ENCODE measurements around the gene EP300. TPM values are rescaled to one million over a fixed set of nuclear protein-coding genes. Genes with fewer than 3 reads are reported as not detected.
"Not testable (repeated sequence)": the region's sequence is repeated elsewhere in the genome, so short reads cannot be mapped to it uniquely, and the experiment has no call there.

EP300 gene
- total RNA-seq: 30.5 TPM
- long read RNA-seq, partial matches to known transcripts: 6 of 8 reads
- long read RNA-seq, other reads (novel, unspliced or antisense): 2 of 8 reads

GRCh38 chr22:41092023-41092817 lies at the start of gene EP300:
Gene EP300, plus strand, starts transcription at chr22:41092592. Its CDS starts 413 bp downstream, at chr22:41093005.
- ATAC-seq: peak; percentile 55
- intact Hi-C loops (cut with micrococcal nuclease): no loop called here
- DNase-seq: peak; percentile 89

- ATAC-seq (no peak), DNase-seq (no peak)
- intact Hi-C loops (cut with micrococcal nuclease): no loop called here
Measured at GRCh38 chr22:41043722-41044121, 48.7 kb upstream of the EP300 start.

GRCh38 chr22:41045575-41045974 lies 46.8 kb upstream of the EP300 start:
- intact Hi-C loops (cut with micrococcal nuclease); DNase-seq; ATAC-seq: not testable (repeated sequence)

DNA sequence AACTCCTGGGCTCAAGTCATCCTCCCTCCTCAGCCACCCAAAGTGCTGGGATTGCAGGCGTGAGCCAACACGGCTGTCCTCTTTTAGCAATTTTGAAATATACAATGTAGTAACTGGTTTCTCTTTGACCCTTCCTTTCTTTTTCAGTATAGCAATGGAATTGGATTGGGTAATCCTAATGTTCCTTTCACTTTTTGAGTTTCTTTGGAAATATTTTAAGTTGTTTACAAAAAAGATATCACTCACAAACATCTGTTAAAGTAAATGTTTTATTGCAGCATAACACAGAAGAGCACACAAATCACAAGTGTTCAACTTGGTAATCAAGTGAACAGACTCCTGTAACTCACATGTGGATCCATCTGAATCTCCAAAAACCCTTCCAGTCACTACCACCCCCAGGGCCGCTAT lies 44.6 kb upstream of the EP300 start:
- DNase-seq: no peak
- ATAC-seq: no peak
- intact Hi-C loops (cut with micrococcal nuclease): no loop called here

DNA sequence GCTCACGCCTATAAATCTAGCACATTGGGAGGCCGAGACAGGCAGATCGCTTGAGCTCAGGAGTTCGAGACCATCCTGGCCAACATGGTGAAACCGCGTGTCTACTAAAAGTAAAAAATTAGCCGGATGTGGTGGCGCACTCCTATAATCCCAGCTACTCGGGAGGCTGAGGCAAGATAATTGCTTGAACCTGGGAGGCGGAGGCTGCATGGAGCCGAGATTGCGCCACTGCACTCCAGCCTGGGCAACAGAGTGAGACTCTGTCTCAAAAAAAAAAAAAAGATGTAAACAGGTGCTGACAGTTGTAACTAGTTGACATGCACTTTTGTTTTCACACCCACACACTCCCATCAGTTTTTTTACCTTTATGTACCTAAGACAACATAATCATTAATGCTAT lies 44.0 kb upstream of the EP300 start:
- intact Hi-C loops (cut with micrococcal nuclease); ATAC-seq; DNase-seq: not testable (repeated sequence)

DNA sequence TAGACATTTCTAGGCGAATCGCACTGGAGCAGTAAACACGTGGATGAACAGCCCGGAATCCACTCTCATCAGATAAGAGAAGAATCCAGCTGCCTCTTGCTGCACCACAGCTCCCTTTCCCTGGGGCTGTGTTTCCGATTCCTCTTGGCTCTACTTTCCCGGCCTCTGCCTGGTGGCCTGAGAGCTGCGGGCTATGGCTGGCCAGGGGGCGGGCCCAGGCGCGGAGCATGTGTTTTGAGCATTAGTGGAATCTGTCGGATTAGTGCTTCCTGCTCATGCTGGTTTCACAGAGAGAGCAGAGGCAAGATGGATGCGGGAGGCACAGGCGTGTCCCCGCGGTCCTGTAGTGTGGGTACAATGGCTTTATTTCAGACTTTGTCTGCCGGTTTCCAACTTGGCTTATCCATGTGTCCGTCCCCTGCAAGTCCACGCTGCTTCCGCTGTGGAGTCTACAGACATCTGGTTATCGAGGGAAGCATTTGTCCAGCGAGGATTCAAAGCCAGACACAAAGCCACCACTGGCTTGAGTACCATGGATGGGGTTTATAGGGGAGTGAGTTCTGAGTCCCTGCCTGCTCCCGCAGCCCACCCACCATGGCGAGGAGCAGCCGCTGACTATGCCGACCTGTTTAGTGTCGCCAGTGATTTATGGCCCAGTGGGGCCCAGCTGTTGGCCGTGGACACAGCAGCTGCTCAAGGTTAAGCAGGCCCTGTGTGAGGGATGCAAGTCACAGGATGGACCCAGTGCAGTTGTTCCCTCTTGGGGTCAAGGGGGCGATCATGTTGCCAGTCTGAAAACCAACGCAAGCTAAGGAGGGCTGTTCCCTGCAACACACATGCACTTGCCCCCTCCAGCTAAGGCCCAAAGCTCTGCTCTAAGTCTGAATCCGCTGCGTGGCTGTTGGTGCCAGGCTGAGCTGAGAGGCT lies 43.3 kb upstream of the EP300 start:
- DNase-seq (peak; percentile 80), ATAC-seq (peak; percentile 98)
- intact Hi-C loops (cut with micrococcal nuclease): no loop called here

DNA sequence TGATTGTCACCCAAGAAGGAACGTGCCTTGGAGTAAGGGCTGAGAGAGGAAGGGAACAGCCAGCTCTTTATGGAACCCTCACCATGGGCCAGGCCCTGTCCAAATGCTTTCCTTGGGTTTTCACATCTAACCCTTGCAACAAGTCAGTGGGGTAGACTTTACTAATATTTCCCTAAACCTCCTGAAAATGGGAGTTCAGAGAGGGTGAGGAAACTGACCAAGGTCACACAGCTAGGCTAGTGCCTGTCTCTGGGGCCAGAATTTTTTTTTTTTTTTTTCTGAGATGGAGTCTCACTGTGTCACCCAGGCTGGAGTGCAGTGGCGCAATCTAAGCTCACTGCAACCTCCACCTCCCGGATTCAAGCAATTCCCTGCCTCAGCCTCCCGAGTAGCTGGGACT lies 42.6 kb upstream of the EP300 start:
- intact Hi-C loops (cut with micrococcal nuclease); DNase-seq; ATAC-seq: not testable (repeated sequence)

DNA sequence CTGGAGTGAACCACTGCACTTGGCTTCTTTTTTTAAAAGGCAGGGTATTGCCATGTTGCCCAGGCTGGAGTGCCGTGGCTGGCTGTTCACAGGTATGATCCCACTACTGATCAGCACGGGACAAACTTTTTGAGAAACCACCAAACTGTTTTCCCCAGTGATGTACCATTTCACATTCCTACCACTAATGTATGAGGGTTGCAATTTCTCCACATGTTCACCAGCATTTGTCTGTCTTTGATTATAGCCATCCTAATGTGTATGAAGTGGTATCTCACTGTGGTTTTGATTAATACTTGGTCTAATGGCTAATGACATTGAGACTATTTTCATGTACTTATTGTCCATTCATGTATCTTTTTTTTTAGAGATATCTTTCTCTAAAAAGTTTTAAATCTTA lies 41.5 kb upstream of the EP300 start:
- ATAC-seq (no peak), DNase-seq (no peak)
- intact Hi-C loops (cut with micrococcal nuclease): no loop called here

DNA sequence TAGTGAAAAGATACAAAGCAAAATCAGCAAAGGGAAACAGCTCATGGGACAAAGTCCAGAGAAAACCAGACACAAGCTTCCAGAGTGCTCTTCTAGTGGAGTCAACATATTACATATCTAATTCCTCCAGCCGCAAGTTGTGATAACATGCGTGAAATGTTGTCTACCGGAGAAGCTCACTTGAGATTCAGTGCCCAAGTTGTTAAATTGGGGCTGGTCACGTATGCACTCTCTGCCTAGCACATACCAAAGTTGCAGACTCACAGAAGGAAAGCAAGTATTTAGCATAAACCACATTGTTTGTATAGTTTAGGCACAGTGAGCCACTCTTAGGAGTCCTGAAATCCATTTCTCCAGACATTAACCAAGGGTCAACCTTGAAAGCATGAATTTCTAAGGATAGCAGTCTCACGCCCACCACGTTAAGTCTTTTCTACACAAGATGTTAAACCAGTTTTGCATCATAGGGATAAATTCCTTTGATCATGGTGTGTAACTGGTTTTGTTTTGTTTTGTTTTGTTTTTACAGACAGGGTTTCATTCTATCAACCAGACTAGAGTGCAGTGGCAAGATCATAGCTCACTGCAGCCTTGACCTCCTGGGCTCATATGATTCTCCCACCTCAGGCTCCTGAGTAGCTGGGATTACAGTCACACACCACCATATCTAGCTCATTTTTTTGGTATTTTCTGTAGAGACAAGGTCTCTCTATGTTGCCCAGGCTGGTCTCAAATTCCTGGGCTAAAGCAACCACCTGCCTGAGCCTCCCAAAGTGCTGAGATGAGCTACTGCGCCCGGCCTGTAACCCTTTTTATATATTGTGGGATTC lies 39.5 kb upstream of the EP300 start:
- intact Hi-C loops (cut with micrococcal nuclease): no loop called here
- no peak for ATAC-seq
- no peak for DNase-seq

- DNase-seq (no peak), ATAC-seq (no peak)
- intact Hi-C loops (cut with micrococcal nuclease): no loop called here
Measured at GRCh38 chr22:41057076-41057475, 35.3 kb upstream of the EP300 start.

DNA sequence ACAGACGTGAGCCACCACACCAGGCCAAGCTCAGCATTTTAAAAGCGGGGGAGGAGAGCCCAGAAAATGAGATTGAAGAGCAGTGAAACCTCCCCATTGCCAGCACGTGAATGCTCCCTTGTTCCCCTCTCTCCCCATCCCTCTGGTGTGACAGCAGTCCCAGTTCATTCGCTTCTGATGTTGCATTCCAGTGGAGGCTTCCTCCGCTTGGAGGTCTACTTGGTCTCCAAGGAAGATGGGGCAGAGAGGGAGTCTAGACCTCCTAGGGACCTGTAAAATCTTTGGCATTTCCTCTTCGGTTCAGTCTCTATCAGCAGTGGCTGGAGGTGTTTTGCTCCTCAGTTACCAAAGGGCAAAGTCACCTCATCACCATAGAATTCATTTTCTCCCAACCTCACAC lies 30.2 kb upstream of the EP300 start:
- DNase-seq: no peak
- intact Hi-C loops (cut with micrococcal nuclease): no loop called here
- no peak for ATAC-seq

DNA sequence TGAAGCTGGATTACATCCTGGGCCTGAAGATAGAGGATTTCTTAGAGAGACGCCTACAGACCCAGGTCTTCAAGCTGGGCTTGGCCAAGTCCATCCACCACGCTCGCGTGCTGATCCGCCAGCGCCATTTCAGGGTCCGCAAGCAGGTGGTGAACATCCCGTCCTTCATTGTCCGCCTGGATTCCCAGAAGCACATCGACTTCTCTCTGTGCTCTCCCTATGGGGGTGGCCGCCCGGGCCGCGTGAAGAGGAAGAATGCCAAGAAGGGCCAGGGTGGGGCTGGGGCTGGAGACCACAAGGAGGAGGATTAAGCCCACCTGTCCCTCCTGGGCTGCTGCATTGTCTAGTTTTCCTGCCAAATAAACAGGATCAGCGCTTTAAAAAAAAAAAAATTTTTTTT lies 28.1 kb upstream of the EP300 start:
- ATAC-seq; DNase-seq; intact Hi-C loops (cut with micrococcal nuclease): not testable (repeated sequence)

DNA sequence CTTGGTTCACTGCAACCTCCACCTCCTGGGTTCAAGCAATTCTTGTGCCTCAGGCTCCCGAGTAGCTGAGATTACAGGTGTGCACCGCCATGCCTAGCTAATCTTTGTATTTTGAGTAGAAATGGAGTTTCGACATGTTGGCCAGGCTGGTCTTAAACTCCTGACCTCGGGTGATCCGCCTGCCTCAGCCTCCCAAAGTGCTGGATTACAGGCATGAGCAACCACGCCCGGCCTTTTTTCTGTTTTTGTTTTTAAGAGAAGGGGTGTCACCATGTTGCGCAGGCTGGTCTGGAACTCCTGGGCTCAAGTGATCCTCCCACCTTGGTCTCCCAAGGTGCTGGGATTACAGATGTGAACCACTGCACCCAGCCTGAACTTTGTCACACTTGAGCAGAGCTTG lies 26.1 kb upstream of the EP300 start:
- ATAC-seq; DNase-seq; intact Hi-C loops (cut with micrococcal nuclease): not testable (repeated sequence)

GRCh38 chr22:41067968-41068367 lies 24.4 kb upstream of the EP300 start:
- DNase-seq; intact Hi-C loops (cut with micrococcal nuclease); ATAC-seq: not testable (repeated sequence)

GRCh38 chr22:41070665-41071331 lies 21.6 kb upstream of the EP300 start:
- ATAC-seq (no peak), DNase-seq (no peak)
- intact Hi-C loops (cut with micrococcal nuclease): no loop called here

GRCh38 chr22:41074061-41074460 lies 18.3 kb upstream of the EP300 start:
- DNase-seq (no peak), ATAC-seq (no peak)
- intact Hi-C loops (cut with micrococcal nuclease): no loop called here

- ATAC-seq (no peak), DNase-seq (no peak)
- intact Hi-C loops (cut with micrococcal nuclease): no loop called here
Measured at GRCh38 chr22:41074466-41074865, 17.9 kb upstream of the EP300 start.

- ATAC-seq (no peak), DNase-seq (no peak)
- intact Hi-C loops (cut with micrococcal nuclease): no loop called here
Measured at GRCh38 chr22:41074941-41075710, 17.3 kb upstream of the EP300 start.
